GM12878 (cell line): ENCODE measurements around the gene CREBBP. TPM values are rescaled to one million over a fixed set of nuclear protein-coding genes. Genes with fewer than 3 reads are reported as not detected.

ENCODE experiments used
- ATF3 ChIP-seq: IDR thresholded peaks from 2 replicates; pipeline ENCODE4 v1.6.1; 2011; ENCODE audit warnings: low read depth, mild to moderate bottlenecking, low read length, moderate library complexity, borderline replicate concordance; ENCODE audit errors: extremely low read depth
- BACH1 ChIP-seq: fragments of 450-650 bp; IDR thresholded peaks from 2 replicates; pipeline ENCODE4 v1.6.1; 2017; ENCODE audit warnings: mild to moderate bottlenecking, borderline replicate concordance
- CHD1 ChIP-seq: IDR thresholded peaks from 2 replicates; pipeline ENCODE4 v1.6.1; 2012; ENCODE audit warnings: low read depth, low read length, improper control_type of control experiment
- ELK1 ChIP-seq: IDR thresholded peaks from 2 replicates; pipeline ENCODE4 v1.6.1; 2012; ENCODE audit warnings: low read depth, low read length, improper control_type of control experiment
- EZH2 ChIP-seq: IDR thresholded peaks from 2 replicates; pipeline ENCODE4 v1.6.1; 2012; ENCODE audit warnings: low read depth, mild to moderate bottlenecking, control low read depth, inconsistent platforms, low read length, borderline replicate concordance; ENCODE audit not compliant: control insufficient read depth
- HCFC1 ChIP-seq: fragments of 150-350 bp; IDR thresholded peaks from 2 replicates; pipeline ENCODE4 v1.6.1; 2014; ENCODE audit warnings: low read length
- KDM1A ChIP-seq: fragments of 200-600 bp; sonication (generic); IDR thresholded peaks from 2 replicates; pipeline ENCODE4 v1.6.1; 2016; ENCODE audit warnings: borderline replicate concordance
- KLF5 ChIP-seq: fragments of 450-650 bp; IDR thresholded peaks from 2 replicates; pipeline ENCODE4 v1.6.1; 2014; ENCODE audit warnings: mild to moderate bottlenecking; ENCODE audit not compliant: partially characterized antibody
- LARP7 ChIP-seq: fragments of 450-650 bp; IDR thresholded peaks from 2 replicates; pipeline ENCODE4 v1.6.1; 2017; ENCODE audit warnings: mild to moderate bottlenecking
- MXI1 ChIP-seq: fragments of 150-350 bp; IDR thresholded peaks from 2 replicates; pipeline ENCODE4 v1.6.1; 2011; ENCODE audit warnings: low read depth, mild to moderate bottlenecking, inconsistent platforms, low read length, improper control_type of control experiment
- NFYA ChIP-seq: IDR thresholded peaks from 2 replicates; pipeline ENCODE4 v1.6.1; 2011; ENCODE audit warnings: low read depth, mild to moderate bottlenecking, low read length, improper control_type of control experiment, borderline replicate concordance
- RAD51 ChIP-seq: fragments of 450-650 bp; IDR thresholded peaks from 2 replicates; pipeline ENCODE4 v1.6.1; 2016; ENCODE audit warnings: moderate library complexity, mild to moderate bottlenecking, inconsistent platforms
- RUNX3 ChIP-seq: IDR thresholded peaks from 2 replicates; pipeline ENCODE4 v1.6.1; 2012; ENCODE audit warnings: low read length, inconsistent platforms
- SIN3A ChIP-seq: IDR thresholded peaks from 2 replicates; pipeline ENCODE4 v1.6.1; 2012; ENCODE audit warnings: low read depth, low read length, improper control_type of control experiment
- SIX5 ChIP-seq: IDR thresholded peaks from 2 replicates; pipeline ENCODE4 v1.6.1; 2011; ENCODE audit warnings: mild to moderate bottlenecking, low read depth, low read length, moderate library complexity; ENCODE audit not compliant: severe bottlenecking
- SREBF1 ChIP-seq: IDR thresholded peaks from 2 replicates; pipeline ENCODE4 v1.6.1; 2012; ENCODE audit warnings: mild to moderate bottlenecking, low read length
- SUZ12 ChIP-seq: fragments of 200-600 bp; sonication (generic); IDR thresholded peaks from one replicate; pipeline ENCODE4 v1.6.1; 2018; ENCODE audit warnings: antibody characterized with exemption, mild to moderate bottlenecking; ENCODE audit not compliant: unreplicated experiment
- TCF12 ChIP-seq: IDR thresholded peaks from 2 replicates; pipeline ENCODE4 v1.6.1; 2011; ENCODE audit warnings: low read depth, mild to moderate bottlenecking, low read length
- ZNF592 ChIP-seq: fragments of 450-650 bp; IDR thresholded peaks from 2 replicates; pipeline ENCODE4 v1.6.1; 2017; ENCODE audit warnings: mild to moderate bottlenecking, moderate library complexity
- polyA plus RNA-seq, 11 experiments: library from polyadenylated mRNA; depleted of rRNA in 4 of 11; unstranded in 6 of 11; stranded (reverse) in 5 of 11; fragments of >200 nt; fragmentation: Nextera tagmentation in 4 of 11; fragmentation: Illumina TruSeq in 1 of 11; extraction: Ambion mirVana in 4 of 11; extraction: Trizol in 1 of 11; gene quantifications; 1 replicate in 1 of 11; 2 replicates in 10 of 11; pipeline versions ENCODE4 v1.2.1 to v1.2.3, GENCODE V29; 2011 to 2016; ENCODE audit warnings: inconsistent platforms in 2 of 11, missing spikeins in 2 of 11, low read depth in 1 of 11
- total RNA-seq, 4 experiments: library from RNA; depleted of rRNA in 3 of 4; stranded (reverse); fragments of >200 nt in 3 of 4; fragmentation: Illumina TruSeq in 1 of 4; extraction: Trizol in 1 of 4; gene quantifications; 2 replicates each; pipeline versions ENCODE4 v1.2.1 to v1.2.3, GENCODE V29; 2013 to 2021
- TF ChIP-seq, protein P1 (sequence below): fragments of 150-350 bp; IDR thresholded peaks from 2 replicates; pipeline ENCODE4 v1.6.1; 2014; ENCODE audit warnings: mild to moderate bottlenecking, low read depth, low read length
- TF ChIP-seq, protein P2 (sequence below): fragments of 450-650 bp; IDR thresholded peaks from 2 replicates; pipeline ENCODE4 v1.6.1; 2016; ENCODE audit warnings: mild to moderate bottlenecking

The CREBBP gene
- total and polyA plus RNA-seq, 10 of the 15 experiments (the other 5 are each of a cell fraction or from before 2014, with no cell fraction given), result 3.4 to 32.7 (median 7.9) TPM

GRCh38 chr16:3787924-3788661, 92.4 kb downstream of the CREBBP start (continued):
- no peak for TF ChIP-seq ZNF592
- peak; percentile 96 for TF ChIP-seq TCF12
- no peak for TF ChIP-seq NFYA
- TF ChIP-seq KLF5, result no peak
- no peak; the same call in 1 of the 2 replicates for TF ChIP-seq HCFC1
- TF ChIP-seq RUNX3, result peak; percentile 80
- no peak for TF ChIP-seq MXI1
- no peak for TF ChIP-seq ATF3
- no peak for TF ChIP-seq KDM1A
- TF ChIP-seq, protein P1, sequence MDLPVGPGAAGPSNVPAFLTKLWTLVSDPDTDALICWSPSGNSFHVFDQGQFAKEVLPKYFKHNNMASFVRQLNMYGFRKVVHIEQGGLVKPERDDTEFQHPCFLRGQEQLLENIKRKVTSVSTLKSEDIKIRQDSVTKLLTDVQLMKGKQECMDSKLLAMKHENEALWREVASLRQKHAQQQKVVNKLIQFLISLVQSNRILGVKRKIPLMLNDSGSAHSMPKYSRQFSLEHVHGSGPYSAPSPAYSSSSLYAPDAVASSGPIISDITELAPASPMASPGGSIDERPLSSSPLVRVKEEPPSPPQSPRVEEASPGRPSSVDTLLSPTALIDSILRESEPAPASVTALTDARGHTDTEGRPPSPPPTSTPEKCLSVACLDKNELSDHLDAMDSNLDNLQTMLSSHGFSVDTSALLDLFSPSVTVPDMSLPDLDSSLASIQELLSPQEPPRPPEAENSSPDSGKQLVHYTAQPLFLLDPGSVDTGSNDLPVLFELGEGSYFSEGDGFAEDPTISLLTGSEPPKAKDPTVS, result no peak
- TF ChIP-seq BACH1, result peak; percentile 57; the same call in 1 of the 2 replicates
- TF ChIP-seq, protein P2, sequence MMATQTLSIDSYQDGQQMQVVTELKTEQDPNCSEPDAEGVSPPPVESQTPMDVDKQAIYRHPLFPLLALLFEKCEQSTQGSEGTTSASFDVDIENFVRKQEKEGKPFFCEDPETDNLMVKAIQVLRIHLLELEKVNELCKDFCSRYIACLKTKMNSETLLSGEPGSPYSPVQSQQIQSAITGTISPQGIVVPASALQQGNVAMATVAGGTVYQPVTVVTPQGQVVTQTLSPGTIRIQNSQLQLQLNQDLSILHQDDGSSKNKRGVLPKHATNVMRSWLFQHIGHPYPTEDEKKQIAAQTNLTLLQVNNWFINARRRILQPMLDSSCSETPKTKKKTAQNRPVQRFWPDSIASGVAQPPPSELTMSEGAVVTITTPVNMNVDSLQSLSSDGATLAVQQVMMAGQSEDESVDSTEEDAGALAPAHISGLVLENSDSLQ, result no peak
- no peak for TF ChIP-seq ELK1
- TF ChIP-seq SUZ12, result no peak
- no peak for TF ChIP-seq EZH2
- no peak for TF ChIP-seq LARP7
- TF ChIP-seq RAD51, result no peak
- no peak for TF ChIP-seq CHD1
- TF ChIP-seq SIN3A, result no peak
- no peak for TF ChIP-seq SREBF1
- TF ChIP-seq SIX5, result no peak
